GM12873 (cell line): ENCODE measurements around the gene IL16.

Experiments
- TF ChIP-seq, protein P1 (sequence below): IDR thresholded peaks from 2 replicates; pipeline ENCODE4 v1.5.1; 2012; ENCODE audit warnings: low read depth, mild to moderate bottlenecking, moderate library complexity, low read length, control low read depth; ENCODE audit not compliant: insufficient read depth; ENCODE audit errors: missing control alignments

Gene IL16

GRCh38 chr15:81286621-81287121 lies 90.0 kb downstream of the IL16 start:
- TF ChIP-seq, protein P1, sequence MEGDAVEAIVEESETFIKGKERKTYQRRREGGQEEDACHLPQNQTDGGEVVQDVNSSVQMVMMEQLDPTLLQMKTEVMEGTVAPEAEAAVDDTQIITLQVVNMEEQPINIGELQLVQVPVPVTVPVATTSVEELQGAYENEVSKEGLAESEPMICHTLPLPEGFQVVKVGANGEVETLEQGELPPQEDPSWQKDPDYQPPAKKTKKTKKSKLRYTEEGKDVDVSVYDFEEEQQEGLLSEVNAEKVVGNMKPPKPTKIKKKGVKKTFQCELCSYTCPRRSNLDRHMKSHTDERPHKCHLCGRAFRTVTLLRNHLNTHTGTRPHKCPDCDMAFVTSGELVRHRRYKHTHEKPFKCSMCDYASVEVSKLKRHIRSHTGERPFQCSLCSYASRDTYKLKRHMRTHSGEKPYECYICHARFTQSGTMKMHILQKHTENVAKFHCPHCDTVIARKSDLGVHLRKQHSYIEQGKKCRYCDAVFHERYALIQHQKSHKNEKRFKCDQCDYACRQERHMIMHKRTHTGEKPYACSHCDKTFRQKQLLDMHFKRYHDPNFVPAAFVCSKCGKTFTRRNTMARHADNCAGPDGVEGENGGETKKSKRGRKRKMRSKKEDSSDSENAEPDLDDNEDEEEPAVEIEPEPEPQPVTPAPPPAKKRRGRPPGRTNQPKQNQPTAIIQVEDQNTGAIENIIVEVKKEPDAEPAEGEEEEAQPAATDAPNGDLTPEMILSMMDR: no peak

GRCh38 chr15:81288040-81288439 lies 91.4 kb downstream of the IL16 start:
- TF ChIP-seq, protein P1: no peak

DNA sequence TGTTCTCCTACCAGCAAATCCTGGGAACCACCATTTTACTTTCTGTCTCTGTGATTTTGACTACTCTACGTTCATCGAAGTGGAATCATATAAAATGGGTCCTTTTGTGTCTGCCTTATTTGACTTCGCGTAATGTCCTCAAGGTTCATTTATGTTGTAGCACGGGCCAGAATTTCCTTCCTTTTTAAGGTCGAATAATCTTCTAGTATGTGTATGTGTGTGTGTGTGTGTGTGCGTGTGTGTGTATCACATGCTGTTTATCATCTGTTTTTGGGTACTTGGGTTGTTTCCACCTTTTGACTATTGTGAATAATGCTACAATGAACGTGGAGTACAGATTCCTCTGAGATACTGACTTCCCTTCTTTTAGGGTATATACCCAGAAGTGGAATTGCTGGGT lies 91.9 kb downstream of the IL16 start:
- TF ChIP-seq, protein P1: no peak

GRCh38 chr15:81289910-81290309 lies 93.2 kb downstream of the IL16 start:
- TF ChIP-seq, protein P1: no peak

- TF ChIP-seq, protein P1: no peak
These were observed 95.3 kb downstream of the IL16 start for GRCh38 chr15:81291916-81292522.

- TF ChIP-seq, protein P1: no peak
These were observed 95.9 kb downstream of the IL16 start for GRCh38 chr15:81292523-81293001.

- TF ChIP-seq, protein P1: no peak
These were observed 97.2 kb downstream of the IL16 start for GRCh38 chr15:81293728-81294515.
